ENCODE results near the gene EID2B. TPM values are rescaled to one million over a fixed set of nuclear protein-coding genes. Genes with fewer than 3 reads are reported as not detected.

EID2B gene
- total and polyA plus RNA-seq, 2 of the 13 experiments (the other 11 are each of a cell fraction or from before 2014, with no cell fraction given): 2.5 to 3.7 TPM

GRCh38 chr19:39502640-39503417, 29.8 kb downstream of the EID2B start (continued):
- TF ChIP-seq ZNF280D (CRISPR knock-in tag; IDR thresholded peaks at IDR 0.05) (no peak), LRRFIP1 (CRISPR knock-in tag; conservative IDR thresholded peaks at IDR 0.05) (no peak; the same call in 1 of the 2 replicates), SP4 (CRISPR knock-in tag; IDR thresholded peaks at IDR 0.05) (peak; percentile 80), GMEB2 (CRISPR knock-in tag; IDR thresholded peaks at IDR 0.05; ENCODE audit: low read depth) (no peak), ZNF143 (CRISPR knock-in tag; IDR thresholded peaks at IDR 0.05) (peak; percentile 58; the same call in 1 of the 2 replicates), SRSF4 (IDR thresholded peaks at IDR 0.05; ENCODE audit: low read depth, low read length, poor library complexity, severe bottlenecking) (no peak), DNMT3B (CRISPR knock-in tag; conservative IDR thresholded peaks at IDR 0.05) (no peak), HDAC2 (CRISPR knock-in tag; IDR thresholded peaks at IDR 0.05) (peak; percentile 43; the same call in 1 of the 2 replicates), NAIF1 (CRISPR knock-in tag; IDR thresholded peaks at IDR 0.05; ENCODE audit: borderline replicate concordance) (no peak), GZF1 (CRISPR knock-in tag; IDR thresholded peaks at IDR 0.05) (peak; percentile 58; the same call in 1 of the 2 replicates), HNRNPH1 (optimal IDR thresholded peaks at IDR 0.05; ENCODE audit: low read depth, low read length) (no peak), ZNF724P (CRISPR knock-in tag; IDR thresholded peaks at IDR 0.05; ENCODE audit: borderline replicate concordance) (peak; percentile 98), ZNF781 (CRISPR knock-in tag; IDR thresholded peaks at IDR 0.05; ENCODE audit: borderline replicate concordance, not compliant biosample characterization) (peak; percentile 96), KDM3A (CRISPR knock-in tag; IDR thresholded peaks at IDR 0.05; ENCODE audit: low read depth) (peak; percentile 65; the same call in 1 of the 2 replicates), ZC3H13 (CRISPR knock-in tag; IDR thresholded peaks at IDR 0.05) (peak; percentile 94), ZNF484 (CRISPR knock-in tag; IDR thresholded peaks at IDR 0.05; ENCODE audit: borderline replicate concordance, low read depth) (peak; percentile 90), KAT8 (CRISPR knock-in tag; IDR thresholded peaks at IDR 0.05) (peak; percentile 53; the same call in 1 of the 2 replicates), ZNF572 (CRISPR knock-in tag; IDR thresholded peaks at IDR 0.05) (no peak), ZNF530 (CRISPR knock-in tag; IDR thresholded peaks at IDR 0.05; ENCODE audit: low read depth) (peak; percentile 94), SNAI1 (CRISPR knock-in tag; IDR thresholded peaks at IDR 0.05; ENCODE audit: borderline replicate concordance) (0 out of 2 replicates have a peak, but pooled peaks have one; percentile 40), SRSF1 (optimal IDR thresholded peaks at IDR 0.05; ENCODE audit: low read depth, low read length) (no peak), HNRNPLL (IDR thresholded peaks at IDR 0.05; ENCODE audit: low read depth, low read length, poor library complexity, severe bottlenecking) (peak; percentile 51), ZNF543 (CRISPR knock-in tag; IDR thresholded peaks at IDR 0.05) (peak; percentile 96; the same call in 1 of the 2 replicates)

Measured in HepG2 (cell line).